Placental pericyte (primary cell): ENCODE results near the gene CCDC134. TPM values are rescaled to one million over a fixed set of nuclear protein-coding genes. Genes with fewer than 3 reads are reported as not detected.

Experiments
- total RNA-seq: library from RNA; depleted of rRNA; stranded (reverse); fragments of >200 nt; gene quantifications from 2 replicates; pipeline ENCODE4 v1.2.3, GENCODE V29; 2012

Gene CCDC134
- 12.7 and 16.3 TPM in 2 replicates for total RNA-seq

DNA sequence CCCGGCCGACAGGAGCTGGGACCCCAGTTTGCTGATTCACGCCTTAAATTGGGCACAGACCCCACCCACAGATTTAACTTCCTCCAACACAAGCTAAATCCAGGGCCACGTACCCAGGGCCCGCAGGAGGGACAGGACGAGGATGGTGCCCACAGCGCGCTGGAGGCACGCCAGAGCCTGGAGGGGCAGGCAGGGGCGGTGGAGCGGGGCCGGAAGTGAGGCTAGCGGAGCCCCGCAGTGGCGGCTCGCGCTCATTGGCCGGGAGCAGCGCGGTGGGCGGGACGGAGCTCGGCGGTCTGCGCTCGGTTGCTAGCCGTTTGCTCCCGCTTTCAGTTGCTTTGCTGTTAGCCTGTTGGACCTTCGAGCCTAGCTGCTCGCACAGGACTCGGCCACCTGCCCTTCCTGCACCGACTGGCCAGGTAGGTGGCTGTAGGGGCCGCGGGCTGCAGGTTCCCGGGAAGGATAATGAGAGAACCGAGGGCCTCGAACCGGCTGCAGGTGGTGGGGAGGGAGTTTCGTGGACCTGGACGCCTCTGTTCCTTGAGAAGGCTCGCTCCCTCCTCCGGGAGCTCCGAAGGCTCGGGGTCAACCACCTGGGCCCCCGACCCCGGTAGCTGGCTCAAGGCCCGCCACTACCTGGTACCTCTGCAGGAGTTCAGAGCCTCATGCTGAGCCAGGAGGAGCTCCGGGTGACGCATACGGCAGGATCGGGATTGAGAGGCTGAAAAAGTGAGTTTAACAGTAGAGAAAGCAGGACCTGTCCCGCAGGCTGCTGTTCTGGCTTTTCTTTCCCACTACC, at the start of gene CCDC134:
Gene CCDC134 (plus strand): TSS at position 332 of the 799 bp plus-strand sequence. CDS start 8,212 bp downstream, outside the sequence.

DNA sequence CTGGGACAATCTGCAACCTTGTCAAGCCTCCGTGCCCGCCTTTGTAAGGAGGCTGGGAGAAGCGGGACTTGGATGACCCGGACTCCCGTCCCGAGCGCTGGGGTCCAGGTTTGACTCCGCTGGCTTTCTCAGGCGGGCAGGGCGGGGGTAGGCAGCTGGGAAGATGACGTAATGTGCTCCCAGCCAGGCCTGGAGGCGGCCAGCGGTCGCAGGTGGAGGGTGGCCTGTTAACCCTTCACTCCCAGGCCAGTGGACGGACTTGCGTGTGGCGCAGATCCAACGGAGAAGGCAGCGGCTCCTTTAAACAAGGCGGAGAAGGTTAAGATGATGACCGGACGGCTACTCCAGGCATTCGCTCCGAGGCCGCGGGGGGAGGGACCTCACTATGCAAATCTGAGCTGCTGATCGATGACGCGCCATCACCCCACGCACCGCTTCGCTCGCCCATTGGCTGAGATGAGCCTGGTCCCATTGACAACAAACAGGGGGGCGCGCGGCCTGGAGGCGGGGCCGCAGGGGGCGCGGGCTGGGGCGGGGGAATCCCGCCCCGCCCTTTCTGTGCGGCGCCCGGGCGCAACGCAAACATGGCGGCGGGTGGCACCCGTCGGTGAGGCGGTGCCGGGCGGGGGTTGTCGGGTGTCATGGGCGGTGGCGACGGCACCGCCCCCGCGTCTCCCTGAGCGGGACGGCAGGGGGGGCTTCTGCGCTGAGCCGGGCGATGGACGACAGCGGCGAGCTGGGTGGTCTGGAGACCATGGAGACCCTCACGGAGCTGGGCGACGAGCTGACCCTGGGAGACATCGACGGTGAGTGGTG, 32.3 kb downstream of the CCDC134 start, which contains the start of gene SREBF2:
Gene SREBF2 (plus strand): TSS at position 553 of the 816 bp plus-strand sequence. CDS start 166 bp downstream, at position 719.

Other genes with a start within 250 kb of the CCDC134 start
- gene CSDC2, start 239.7 kb upstream of the CCDC134 start, total RNA-seq = 0.43 and 1.8 TPM in 2 replicates
- 25.8 and 35.2 TPM in 2 replicates for gene PMM1, start 210.8 kb upstream of the CCDC134 start, total RNA-seq
- gene DESI1, start 179.6 kb upstream of the CCDC134 start, total RNA-seq = 16.0 and 31.6 TPM in 2 replicates
- gene XRCC6, start 179.4 kb upstream of the CCDC134 start, total RNA-seq = 221 and 330 TPM in 2 replicates
- 79.5 and 98.7 TPM in 2 replicates for gene SNU13, start 111.8 kb upstream of the CCDC134 start, total RNA-seq
- 6.7 and 11.6 TPM in 2 replicates for gene MEI1, start 101.2 kb upstream of the CCDC134 start, total RNA-seq
- 74.7 and 182 TPM in 2 replicates for gene SREBF2, start 32.4 kb downstream of the CCDC134 start, total RNA-seq
- gene SHISA8, start 114.4 kb downstream of the CCDC134 start, total RNA-seq = not detected in 2 replicates
- 0.14 and 0.66 TPM in 2 replicates for gene TNFRSF13C, start 126.1 kb downstream of the CCDC134 start, total RNA-seq
- 2.4 and 21.0 TPM in 2 replicates for gene CENPM, start 146.5 kb downstream of the CCDC134 start, total RNA-seq
- gene SEPTIN3, start 168.8 kb downstream of the CCDC134 start, total RNA-seq = 0.14 TPM in 1 of 2 replicates, not detected in the other
- gene WBP2NL, start 198.1 kb downstream of the CCDC134 start, total RNA-seq = 0.14 and 0.22 TPM in 2 replicates